Spleen (tissue), 11 donors: ENCODE measurements around the gene BRD3. TPM values are rescaled to one million over a fixed set of nuclear protein-coding genes. Genes with fewer than 3 reads are reported as not detected.

Experiments
- DNase-seq: peaks from one replicate; pipeline ENCODE4 v3.0.0-alpha.2; 2020
- H3K27ac ChIP-seq, 8 donors: fragments of 200-600 bp; sonication (generic) in 7 of 8; 1 replicate in 4 of 8; 2 replicates in 4 of 8; pipeline versions ENCODE4 v1.5.0 to v1.8.0; 2016 to 2021; ENCODE audit warnings: inconsistent platforms in 4 of 8, mild to moderate bottlenecking in 4 of 8, moderate library complexity in 1 of 8
- H3K27me3 ChIP-seq, 7 donors: fragments of 200-600 bp; sonication (generic) in 6 of 7; replicated peaks in 1 of 7; 1 replicate in 4 of 7; 2 replicates in 3 of 7; pipeline versions ENCODE4 v1.5.0 to v1.8.0; 2016 to 2021; ENCODE audit warnings: inconsistent platforms in 3 of 7, mild to moderate bottlenecking in 1 of 7
- H3K36me3 ChIP-seq, 6 donors: fragments of 200-600 bp; sonication (generic) in 5 of 6; 1 replicate in 4 of 6; 2 replicates in 2 of 6; pipeline versions ENCODE4 v1.5.0 to v1.8.0; 2016 to 2021; ENCODE audit warnings: inconsistent platforms in 2 of 6
- H3K4me1 ChIP-seq, 6 donors: fragments of 200-600 bp; sonication (generic) in 5 of 6; 1 replicate in 3 of 6; 2 replicates in 3 of 6; pipeline versions ENCODE4 v1.5.0 to v1.8.0; 2016 to 2021; ENCODE audit warnings: inconsistent platforms in 3 of 6
- H3K4me3 ChIP-seq, 8 donors: fragments of 200-600 bp; sonication (generic) in 7 of 8; 1 replicate in 4 of 8; 2 replicates in 4 of 8; pipeline versions ENCODE4 v1.5.0 to v1.8.0; 2016 to 2021; ENCODE audit warnings: inconsistent platforms in 4 of 8, mild to moderate bottlenecking in 4 of 8, moderate library complexity in 2 of 8
- H3K9me3 ChIP-seq, 8 donors: fragments of 200-600 bp; sonication (generic) in 7 of 8; 1 replicate in 4 of 8; 2 replicates in 4 of 8; pipeline versions ENCODE4 v1.5.0 to v1.8.0; 2016 to 2021; ENCODE audit warnings: inconsistent platforms in 4 of 8
- POLR2A ChIP-seq, 3 donors: fragments of 450-650 bp; IDR thresholded peaks; one replicate each; pipeline ENCODE4 v1.5.1; 2017; ENCODE audit warnings: antibody characterized with exemption in 3 of 3, mild to moderate bottlenecking in 1 of 3
- POLR2AphosphoS5 ChIP-seq, 3 donors: sonication (generic); formaldehyde crosslinking; IDR thresholded peaks; one replicate each; pipeline ENCODE4 v1.5.1; 2017; ENCODE audit warnings: antibody characterized with exemption in 3 of 3
- WGBS, 5 donors: extraction: QIAGEN DNeasy Blood & Tissue Kit in 3 of 5; methylation state at CpG; one replicate each; pipeline versions ENCODE4 v1.1.5 to v1.1.7; 2013 to 2018; 5-methylcytosine and 5-hydroxymethylcytosine counted together
- intact Hi-C: fragments of 100-400 bp; cut with DNase I; formaldehyde crosslinking; loops from one replicate; pipeline ENCODE4 v1.15.0; 2023; ENCODE audit warnings: low total_unique reads
- polyA plus RNA-seq, 3 donors: library from polyadenylated mRNA; stranded (reverse); fragments of 200-250 nt; gene quantifications; one replicate each; pipeline ENCODE4 v1.2.1, GENCODE V29; 2013
- total RNA-seq, 7 donors: library from RNA; depleted of rRNA in 3 of 7; stranded (reverse); fragments of >200 nt in 3 of 7; fragmentation: NEBNext Ultra II Directional in 4 of 7; extraction: Animal tissue kit (Norgen Biotek cat#: 25700) in 4 of 7; gene quantifications; one replicate each; pipeline versions ENCODE4 v1.1.0 to v1.2.1, GENCODE V29; 2016 to 2021
- TF ChIP-seq, protein P1 (sequence below), 11 experiments: fragments of 200-600 bp in 7 of 11; fragments of 450-650 bp in 4 of 11; sonication (generic) in 4 of 11; IDR thresholded peaks in 8 of 11; conservative IDR thresholded peaks in 3 of 11; 1 replicate in 7 of 11; 2 replicates in 4 of 11; pipeline versions ENCODE4 v1.4.0 to v1.8.0; 2016 to 2021; ENCODE audit warnings: antibody characterized with exemption in 11 of 11, inconsistent platforms in 4 of 11, mild to moderate bottlenecking in 1 of 11
- donor health status: healthy with polysubstance abuse.
- donor health status: DM: no; HTN: no; CAD: no; lungs with moderate emphysema.
- donor health status: DM: no; HTN: no; CAD: no.
- donor health status: Bipolar disorder and iron deficiency.
- donor health status: healthy.
- donor health status: DM: no; HTN: no; CAD: no.
- donor health status: DM: yes; HTN: yes; CAD: no.

Gene BRD3
- total and polyA plus RNA-seq, 10 donors = 5.9 to 54.0 (median 30.0) TPM

GRCh38 chr9:134003237-134003636 lies 64.6 kb downstream of the BRD3 start:
- Histone ChIP-seq H3K36me3 (no peaks in the 10 kb centered on the region), H3K4me1 (no peaks in the 10 kb centered on the region), H3K4me3 (no peak overlapping the region), H3K9me3 (no peaks in the 10 kb centered on the region), H3K27ac (no peak overlapping the region), H3K27me3 (peaks cover 0 to 41% (median 0%) of the 10 kb centered on the region in 7 donors)
- WGBS, 5 donors = 80 to 97% (median 91%) methylated on average over 1 to 2 of the region's 2 CpGs
- no peak for TF ChIP-seq POLR2AphosphoS5 (IDR thresholded peaks at IDR 0.05)
- TF ChIP-seq, protein P1, sequence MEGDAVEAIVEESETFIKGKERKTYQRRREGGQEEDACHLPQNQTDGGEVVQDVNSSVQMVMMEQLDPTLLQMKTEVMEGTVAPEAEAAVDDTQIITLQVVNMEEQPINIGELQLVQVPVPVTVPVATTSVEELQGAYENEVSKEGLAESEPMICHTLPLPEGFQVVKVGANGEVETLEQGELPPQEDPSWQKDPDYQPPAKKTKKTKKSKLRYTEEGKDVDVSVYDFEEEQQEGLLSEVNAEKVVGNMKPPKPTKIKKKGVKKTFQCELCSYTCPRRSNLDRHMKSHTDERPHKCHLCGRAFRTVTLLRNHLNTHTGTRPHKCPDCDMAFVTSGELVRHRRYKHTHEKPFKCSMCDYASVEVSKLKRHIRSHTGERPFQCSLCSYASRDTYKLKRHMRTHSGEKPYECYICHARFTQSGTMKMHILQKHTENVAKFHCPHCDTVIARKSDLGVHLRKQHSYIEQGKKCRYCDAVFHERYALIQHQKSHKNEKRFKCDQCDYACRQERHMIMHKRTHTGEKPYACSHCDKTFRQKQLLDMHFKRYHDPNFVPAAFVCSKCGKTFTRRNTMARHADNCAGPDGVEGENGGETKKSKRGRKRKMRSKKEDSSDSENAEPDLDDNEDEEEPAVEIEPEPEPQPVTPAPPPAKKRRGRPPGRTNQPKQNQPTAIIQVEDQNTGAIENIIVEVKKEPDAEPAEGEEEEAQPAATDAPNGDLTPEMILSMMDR (IDR thresholded peaks at IDR 0.05 in 8 of 11, conservative IDR thresholded peaks at IDR 0.05 in 3 of 11) = no peak
- TF ChIP-seq POLR2A (IDR thresholded peaks at IDR 0.05) = no peak
- DNase-seq = no peak
- intact Hi-C loops = no loop called here

- intact Hi-C loops = no loop called here
- DNase-seq = peak; percentile 30
Observed at GRCh38 chr9:134002796-134003195, 65.0 kb downstream of the BRD3 start.

GRCh38 chr9:133999851-134000265 lies 68.0 kb downstream of the BRD3 start:
- no peak for TF ChIP-seq POLR2AphosphoS5 (IDR thresholded peaks at IDR 0.05)
- TF ChIP-seq, protein P1 (IDR thresholded peaks at IDR 0.05 in 8 of 11, conservative IDR thresholded peaks at IDR 0.05 in 3 of 11) = no peak
- TF ChIP-seq POLR2A (IDR thresholded peaks at IDR 0.05) = no peak
- DNase-seq = no peak

More at GRCh38 chr9:134002796-134003195, 65.0 kb downstream of the BRD3 start:
- no peak overlapping the region for H3K4me3 ChIP-seq
- no peak for TF ChIP-seq POLR2AphosphoS5 (IDR thresholded peaks at IDR 0.05)
- TF ChIP-seq, protein P1 (IDR thresholded peaks at IDR 0.05 in 8 of 11, conservative IDR thresholded peaks at IDR 0.05 in 3 of 11) = no peak
- no peak for TF ChIP-seq POLR2A (IDR thresholded peaks at IDR 0.05)
- H3K9me3 ChIP-seq = no peaks in the 10 kb centered on the region
- no peak overlapping the region for H3K27ac ChIP-seq
- H3K27me3 ChIP-seq = peaks cover 0 to 37% (median 0%) of the 10 kb centered on the region in 7 donors
- H3K4me1 ChIP-seq = no peaks in the 10 kb centered on the region
- 71 to 100% (median 88%) methylated on average over 2 of the region's 2 CpGs for WGBS, 5 donors
- H3K36me3 ChIP-seq = no peaks in the 10 kb centered on the region

DNA sequence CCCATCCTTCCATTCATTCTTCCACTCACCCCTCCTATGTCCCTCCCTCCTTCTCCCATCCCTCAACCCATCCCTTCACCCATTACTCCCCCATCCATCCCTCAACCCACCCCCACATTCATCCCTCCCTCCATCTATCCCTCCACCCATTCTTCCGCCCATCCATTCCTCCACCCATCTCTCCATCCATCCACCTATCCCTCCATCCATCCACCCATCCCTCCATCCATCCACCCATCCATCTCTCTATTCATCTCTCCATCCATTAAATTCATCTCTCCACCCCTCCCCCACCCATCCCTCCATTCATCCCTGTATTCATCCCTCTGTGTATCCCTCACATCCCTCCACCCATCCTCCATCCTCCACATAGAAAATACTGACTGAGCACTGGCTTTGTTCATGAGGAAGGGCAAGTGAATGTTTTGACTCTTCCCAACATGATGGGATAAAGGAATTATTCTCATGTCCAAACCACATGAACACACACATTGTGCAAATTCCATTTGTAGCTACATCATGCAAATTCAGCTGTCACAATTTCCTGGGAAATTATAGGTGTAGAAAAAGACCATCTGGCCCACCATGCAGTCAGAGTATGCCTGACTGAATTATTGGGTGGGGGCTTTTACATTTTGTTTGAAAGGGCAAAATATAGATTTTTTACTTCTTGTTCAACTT lies 68.8 kb downstream of the BRD3 start:
- 91 to 100% (median 96%) methylated on average over 1 of the region's 1 CpG for WGBS, 5 donors
- Histone ChIP-seq H3K9me3 (no peaks in the 10 kb centered on the region), H3K27ac (no peak overlapping the region), H3K36me3 (no peaks in the 10 kb centered on the region), H3K27me3 (peaks cover 0 to 42% (median 0%) of the 10 kb centered on the region in 7 donors), H3K4me1 (peaks cover 3 to 7% (median 6%) of the 10 kb centered on the region in 6 donors), H3K4me3 (no peak overlapping the region)
- TF ChIP-seq POLR2AphosphoS5 (IDR thresholded peaks at IDR 0.05) = no peak
- TF ChIP-seq POLR2A (IDR thresholded peaks at IDR 0.05) = no peak
- TF ChIP-seq, protein P1 (IDR thresholded peaks at IDR 0.05 in 8 of 11, conservative IDR thresholded peaks at IDR 0.05 in 3 of 11) = no peak
- intact Hi-C loops = no loop called here
- DNase-seq = no peak

More at GRCh38 chr9:133999851-134000265, 68.0 kb downstream of the BRD3 start:
- Histone ChIP-seq H3K27ac (no peak overlapping the region), H3K4me3 (no peak overlapping the region), H3K4me1 (no peaks in the 10 kb centered on the region), H3K9me3 (no peaks in the 10 kb centered on the region), H3K27me3 (peaks cover 0 to 42% (median 0%) of the 10 kb centered on the region in 7 donors), H3K36me3 (no peaks in the 10 kb centered on the region)
- 73 to 87% (median 84%) methylated on average over 4 to 6 of the region's 6 CpGs for WGBS, 5 donors
- intact Hi-C loops = no loop called here
